Stimulated activated CD4-positive, alpha-beta T cell treated with anti-CD3 and anti-CD28 coated beads, Interleukin-1b, Interleukin-23, amount 100 ng/mL, for 48 hours (primary cell): ENCODE results near the gene CBL.
A peak's percentile ranks its signal among the peaks of the same experiment; 100 is the strongest.

Experiments
- DNase-seq: peaks from one replicate; pipeline ENCODE4 v3.0.0-alpha.2; 2020

Gene CBL

DNA sequence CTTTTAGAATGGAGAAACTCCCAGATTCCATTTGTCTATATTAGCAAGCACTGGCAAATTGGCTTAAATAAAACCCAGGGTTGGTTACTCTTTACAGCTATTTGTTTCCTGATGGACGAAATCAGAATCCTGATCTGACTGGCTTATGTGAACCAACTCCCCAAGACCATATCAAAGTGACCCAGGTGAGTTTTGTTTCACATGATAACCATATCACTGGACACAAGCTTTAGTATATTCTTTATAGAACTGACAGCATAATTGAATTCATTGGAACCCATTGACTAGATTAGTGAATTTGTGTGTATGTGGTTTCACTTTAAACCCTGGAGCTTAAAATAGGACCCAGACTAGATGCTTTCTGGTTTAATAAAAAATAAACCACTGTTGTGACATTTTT lies 71.5 kb downstream of the CBL start:
- no peak for DNase-seq

DNA sequence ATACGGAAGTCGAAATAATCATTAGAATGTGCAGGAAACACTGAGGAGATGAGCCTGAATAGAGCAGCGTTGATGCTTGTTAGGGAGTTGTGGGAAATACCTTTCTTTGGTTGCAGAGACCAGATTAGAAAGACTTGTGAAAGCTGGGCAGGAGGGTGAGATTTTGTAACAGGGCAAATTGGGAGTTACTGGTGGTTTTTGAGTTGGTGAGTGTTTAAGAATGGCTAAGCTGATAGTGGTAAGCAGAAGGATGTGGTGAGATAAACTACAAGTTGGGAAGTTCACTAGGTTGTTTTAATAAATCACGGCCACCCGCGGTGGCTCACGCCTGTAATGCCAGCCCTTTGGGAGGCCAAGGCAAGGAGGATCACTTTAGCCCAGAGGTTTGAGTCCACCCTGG lies 76.4 kb downstream of the CBL start:
- no peak for DNase-seq

DNA sequence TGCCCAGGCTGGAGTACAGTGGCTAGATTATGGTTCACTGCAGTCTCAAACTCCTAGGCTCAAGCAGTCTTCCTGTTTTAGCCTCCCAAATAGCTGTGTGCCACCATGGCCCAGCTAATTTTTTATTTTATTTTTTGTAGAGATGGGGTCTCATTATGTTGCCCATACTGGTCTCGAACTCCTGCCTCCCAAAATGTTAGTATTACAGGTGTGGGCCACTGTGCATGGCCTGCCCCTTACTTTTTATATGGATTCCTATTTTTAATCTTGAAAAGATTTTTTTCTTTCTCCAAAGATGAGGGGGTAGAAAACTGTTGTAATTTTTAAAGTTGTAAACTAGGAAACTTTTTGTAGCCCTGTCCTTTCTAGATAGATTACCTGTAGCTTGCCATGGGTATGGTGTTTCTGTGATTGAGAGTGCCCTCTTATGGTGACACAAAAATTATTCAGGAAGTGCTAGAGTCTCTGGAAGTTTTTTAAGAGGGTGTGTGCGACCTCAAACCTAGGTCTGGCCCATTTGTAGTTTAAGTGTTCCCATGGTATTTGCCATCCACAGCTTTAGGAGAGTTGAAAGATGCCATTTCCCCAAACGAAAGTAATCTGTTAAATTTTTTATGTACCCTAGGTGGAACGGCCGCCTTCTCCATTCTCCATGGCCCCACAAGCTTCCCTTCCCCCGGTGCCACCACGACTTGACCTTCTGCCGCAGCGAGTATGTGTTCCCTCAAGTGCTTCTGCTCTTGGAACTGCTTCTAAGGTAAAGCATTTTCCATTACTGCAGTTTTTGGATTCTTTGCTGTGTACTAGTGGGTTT lies 78.4 kb downstream of the CBL start:
- DNase-seq, result no peak

DNA sequence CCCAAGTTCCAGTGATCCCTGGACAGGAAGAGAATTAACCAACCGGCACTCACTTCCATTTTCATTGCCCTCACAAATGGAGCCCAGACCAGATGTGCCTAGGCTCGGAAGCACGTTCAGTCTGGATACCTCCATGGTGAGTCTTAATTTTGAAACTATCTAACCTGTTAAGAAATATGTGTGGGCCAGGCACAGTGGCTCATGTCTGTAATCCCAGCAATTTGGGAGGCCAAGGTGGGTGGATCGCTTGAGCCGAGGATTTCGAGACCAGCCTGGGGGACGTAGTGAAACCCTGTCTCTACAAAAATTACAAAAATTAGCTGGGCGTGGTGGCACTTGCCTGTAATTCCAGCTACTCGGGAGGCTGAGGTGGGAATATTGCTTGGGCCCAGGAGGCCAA lies 79.3 kb downstream of the CBL start:
- no peak for DNase-seq

DNA sequence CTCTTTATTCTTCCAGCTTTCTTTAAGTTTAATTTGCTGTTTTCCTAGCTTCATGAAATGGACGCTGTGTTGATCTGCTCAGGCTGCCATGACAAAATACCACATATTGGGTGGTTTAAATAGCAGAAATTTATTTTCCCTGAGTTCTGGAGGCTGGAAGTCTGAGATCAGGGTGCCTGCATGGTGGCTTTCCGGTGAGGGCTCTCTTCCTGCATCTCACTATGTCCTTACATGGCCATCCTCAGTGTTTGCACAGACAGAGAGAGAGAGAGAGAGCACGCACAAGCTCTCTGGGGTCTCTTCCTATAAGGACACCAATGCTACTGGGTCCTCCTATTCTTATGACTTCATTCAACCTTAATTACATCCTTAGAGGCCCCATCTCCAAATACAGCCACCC lies 82.1 kb downstream of the CBL start:
- DNase-seq, result no peak

DNA sequence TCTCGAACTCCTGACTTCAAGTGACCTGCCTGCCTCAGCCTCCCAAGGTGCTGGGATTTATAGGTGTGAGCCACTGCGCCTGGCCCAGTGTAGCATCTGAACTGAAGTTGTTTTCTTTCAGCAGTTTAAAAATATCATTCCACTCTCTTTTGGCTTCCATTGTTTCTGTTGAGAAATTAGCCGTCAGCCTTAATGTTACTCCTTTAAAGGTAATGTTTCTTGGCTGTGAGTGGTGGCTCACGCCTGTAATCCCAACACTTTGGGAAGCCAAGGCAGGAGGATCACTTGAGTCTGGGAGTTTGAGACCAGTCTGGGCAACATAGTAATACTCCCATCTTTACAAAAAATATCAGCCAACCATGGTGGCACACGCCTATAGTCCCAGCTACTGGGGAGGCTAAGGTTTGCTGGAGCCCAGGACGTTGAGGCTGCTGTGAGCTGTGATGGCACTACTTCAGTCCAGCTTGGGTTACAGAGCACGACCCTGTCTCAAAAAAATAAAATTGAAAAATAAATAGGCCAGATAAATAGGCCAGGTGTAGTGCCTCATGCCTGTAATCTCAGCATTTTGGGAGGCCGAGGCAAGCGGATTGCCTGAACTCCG lies 84.9 kb downstream of the CBL start:
- no peak for DNase-seq

DNA sequence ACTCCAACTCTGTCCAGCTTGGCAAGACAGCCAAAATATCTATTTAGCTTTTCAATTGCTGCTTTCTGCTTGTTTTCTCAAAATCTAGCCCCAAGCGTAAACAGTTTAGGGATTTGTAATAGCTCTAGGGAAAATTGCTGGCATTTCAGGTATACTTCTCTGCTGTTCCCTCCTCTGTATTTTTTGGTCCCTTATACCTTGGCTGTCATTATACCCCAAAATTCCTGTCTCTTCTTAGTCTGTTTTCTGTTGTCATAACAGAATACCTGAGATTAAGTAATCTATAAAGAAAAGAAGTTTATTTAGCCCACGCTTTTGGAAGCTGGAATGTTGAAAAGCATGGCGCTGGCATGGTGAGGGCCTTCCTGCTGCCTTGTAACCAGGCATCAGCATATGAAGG lies 87.3 kb downstream of the CBL start:
- no peak for DNase-seq

DNA sequence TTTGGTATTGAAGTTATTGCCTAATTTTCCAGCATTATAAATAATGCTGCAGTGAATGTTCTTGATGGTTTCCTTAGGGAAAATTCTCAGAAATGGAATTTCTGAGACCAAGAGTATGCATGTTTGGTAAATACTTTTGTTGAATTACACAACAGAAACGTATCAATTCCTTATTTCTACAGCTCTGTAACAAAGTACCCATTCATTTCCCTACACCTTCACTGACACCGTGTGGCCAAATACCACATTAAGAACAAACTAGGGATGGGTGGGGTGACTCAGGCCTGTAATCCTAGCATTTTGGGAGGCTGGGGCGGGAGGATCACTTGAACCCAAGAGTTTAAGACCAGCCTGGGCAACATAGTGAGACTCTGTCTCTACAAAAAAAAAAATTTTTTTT lies 89.0 kb downstream of the CBL start:
- DNase-seq, result no peak

DNA sequence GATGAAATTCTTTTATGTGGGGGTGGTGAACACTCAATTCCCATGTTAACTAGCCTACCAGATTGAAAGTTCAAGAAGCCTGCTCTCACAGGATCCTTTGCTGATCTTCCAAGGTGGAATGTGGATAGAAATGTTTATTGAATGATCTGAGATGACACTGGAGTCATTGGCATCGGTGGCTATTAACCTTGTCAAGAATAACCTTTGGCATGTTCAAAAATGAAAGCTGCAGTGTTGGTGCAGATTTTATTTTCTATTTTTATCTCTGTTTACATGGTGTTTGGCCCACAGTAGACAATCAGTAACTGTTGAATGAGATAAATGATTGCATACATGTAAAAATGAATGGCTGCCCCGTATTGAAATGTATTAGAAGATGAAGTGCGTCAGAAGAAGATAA lies 91.8 kb downstream of the CBL start:
- no peak for DNase-seq

DNA sequence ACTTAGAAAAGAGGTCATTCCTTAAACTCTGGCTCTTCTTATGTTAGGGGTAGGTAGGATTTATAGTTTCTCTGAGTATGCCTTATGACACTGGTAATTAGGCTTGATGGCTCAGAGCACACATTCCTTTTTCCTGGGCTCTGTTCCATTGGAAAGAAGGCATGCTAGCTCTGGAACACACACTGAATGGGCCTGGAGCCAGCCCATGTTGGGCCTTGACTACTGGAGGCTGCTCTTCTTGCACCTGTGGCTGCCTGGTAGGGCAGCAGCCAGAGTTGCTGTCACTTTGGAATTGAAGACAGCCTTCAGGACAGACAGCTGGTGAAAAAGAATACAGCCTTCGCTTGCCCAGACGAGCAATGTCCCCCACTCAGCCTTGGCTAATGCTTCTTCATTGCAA lies 92.6 kb downstream of the CBL start:
- no peak for DNase-seq

DNA sequence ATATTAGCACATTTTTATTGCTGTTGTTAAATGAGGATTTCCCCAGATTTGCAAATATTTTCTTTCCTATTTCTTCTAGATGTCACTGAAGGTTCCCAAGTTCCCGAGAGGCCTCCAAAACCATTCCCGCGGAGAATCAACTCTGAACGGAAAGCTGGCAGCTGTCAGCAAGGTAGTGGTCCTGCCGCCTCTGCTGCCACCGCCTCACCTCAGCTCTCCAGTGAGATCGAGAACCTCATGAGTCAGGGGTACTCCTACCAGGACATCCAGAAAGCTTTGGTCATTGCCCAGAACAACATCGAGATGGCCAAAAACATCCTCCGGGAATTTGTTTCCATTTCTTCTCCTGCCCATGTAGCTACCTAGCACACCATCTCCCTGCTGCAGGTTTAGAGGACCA lies 93.3 kb downstream of the CBL start:
- no peak for DNase-seq

DNA sequence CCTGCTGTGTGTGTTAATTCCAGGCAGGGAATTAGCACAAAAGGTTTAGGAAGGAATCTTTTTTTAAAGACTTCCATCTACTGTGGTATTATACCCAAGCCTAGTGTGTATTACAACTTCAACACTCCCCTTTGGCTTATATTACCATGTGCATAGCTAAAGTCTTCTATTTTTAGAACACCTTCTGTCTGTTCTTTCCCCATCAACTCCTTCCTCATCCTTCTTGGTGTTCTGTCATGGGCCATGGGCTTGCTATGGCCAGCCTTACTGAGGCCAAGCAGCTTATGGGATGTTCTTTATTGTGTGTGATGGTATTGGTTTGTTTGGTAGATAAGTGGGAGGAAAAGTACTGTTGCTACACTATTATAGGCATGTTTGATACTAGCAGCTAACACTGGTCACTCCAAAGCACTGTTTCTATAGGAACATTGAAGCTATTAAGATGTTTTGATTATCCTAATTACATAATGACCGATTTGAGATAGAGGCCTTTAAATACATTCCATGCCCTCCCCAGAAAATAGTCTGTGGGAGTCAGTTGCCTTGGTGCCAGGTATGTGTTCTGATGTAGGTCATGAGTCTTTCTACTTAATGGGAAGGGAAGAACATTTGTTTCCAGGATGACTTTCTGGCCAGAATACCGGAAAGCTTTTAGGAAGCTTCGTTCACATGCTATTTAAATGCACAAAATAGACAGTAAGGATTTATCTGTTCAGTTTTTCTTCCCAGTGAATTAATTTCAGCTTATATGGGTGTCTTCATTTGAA lies 94.2 kb downstream of the CBL start:
- no peak for DNase-seq

DNA sequence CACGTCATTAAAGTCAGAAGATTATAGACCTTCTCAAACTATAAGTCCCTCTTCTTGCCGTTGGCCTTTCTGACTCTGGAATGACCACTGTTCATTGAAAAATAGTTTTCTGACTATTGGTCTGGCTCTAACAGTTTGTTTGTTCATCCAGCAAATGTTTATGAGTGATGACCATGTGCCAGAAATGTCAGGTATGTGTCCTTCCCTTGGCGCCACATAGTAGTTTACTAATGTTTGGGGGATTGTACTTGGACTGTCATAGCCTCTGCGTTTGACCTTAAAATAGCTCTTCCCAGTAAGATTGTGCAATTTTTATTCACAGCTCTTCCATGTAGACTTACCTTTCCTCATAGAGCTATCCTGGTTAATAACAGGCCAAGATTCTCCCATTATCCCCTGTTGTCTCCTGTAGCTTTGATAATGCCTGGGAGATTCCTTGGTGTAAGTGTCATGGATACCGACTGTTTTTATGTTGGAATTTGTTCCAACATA lies 97.1 kb downstream of the CBL start:
- no peak for DNase-seq

DNA sequence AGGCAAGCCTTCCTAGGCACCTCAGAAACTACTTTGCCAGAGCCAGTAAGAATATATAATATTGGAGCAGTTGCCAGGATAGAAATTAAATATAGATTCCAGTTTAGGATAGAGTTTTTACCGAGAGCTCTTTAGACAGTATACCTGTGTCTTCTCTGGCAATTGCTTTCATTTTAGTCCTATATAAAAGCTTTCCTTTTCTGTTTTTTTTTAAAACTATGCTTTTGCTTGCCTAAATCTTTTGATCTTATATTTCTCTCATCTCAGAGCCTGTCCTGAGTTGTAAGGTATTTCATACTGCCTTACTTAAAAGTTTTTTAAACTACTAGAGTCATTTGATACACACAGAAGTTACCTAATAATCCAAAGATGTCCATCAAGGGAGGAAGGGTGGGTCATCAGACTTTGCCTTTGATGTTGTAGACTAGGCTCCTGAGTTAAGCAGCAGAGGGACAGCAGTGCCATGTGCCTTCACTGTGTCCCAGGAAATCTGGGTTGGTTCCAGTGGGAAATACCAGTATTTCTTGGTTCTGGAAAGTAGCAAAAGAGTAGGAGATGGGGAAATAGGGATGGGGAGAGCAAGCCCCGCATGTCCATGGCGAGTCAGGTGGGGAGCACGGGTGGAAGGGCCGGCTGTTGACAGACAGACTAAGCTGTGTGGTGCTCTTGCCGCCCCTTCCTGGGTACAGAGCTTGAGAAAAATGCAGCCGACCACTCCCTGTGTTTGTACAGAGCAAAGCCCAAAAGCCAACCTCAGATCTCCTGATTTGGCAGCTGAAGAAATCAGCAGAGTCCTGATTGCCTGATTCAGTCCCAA lies 99.6 kb downstream of the CBL start:
- no peak for DNase-seq

DNA sequence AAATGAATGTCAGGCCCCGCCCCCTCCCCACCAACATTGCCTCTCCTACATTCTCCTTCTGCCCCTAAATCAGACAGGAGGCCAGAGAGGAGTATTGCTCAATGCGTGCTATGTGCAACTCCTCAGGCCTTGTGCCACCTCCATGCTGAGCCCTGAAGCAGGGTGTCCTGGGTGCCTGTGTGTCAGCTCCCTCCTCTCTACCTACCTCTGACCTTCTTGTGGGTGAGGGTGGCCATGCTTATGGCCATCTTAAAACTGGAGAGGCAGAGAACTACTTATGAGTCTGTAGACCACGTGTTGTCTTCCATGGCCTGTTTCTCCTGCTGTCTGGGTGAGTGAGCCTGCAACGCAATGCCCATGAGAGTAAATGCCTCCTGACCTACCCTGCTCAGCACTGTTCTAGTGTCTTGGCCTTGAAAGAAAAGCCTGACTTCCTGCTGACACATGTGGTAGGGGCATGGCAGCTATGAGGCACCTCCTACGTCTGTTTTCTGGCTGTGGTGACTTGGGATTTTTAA lies 100.3 kb downstream of the CBL start:
- DNase-seq, result peak; percentile 49

DNA sequence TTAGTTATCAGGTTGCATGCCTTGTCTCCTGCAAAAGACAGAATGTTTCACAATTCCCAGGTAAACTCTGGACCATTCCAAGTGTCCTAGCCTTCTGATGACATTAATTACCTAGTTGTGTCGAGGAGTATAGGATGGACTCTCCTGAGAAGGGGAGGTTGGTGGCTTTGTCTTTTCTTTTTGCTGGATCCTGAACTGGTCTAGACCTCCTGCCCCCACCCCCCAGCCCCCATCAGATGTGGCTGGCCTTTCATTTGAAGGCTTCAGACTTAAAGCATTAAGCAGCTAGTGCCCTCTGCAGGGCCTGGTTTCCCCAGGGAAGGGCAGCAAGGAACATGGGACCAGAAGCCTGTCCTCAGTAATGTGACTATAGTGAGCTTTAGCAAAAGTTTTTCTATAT lies 101.1 kb downstream of the CBL start:
- DNase-seq, result no peak

DNA sequence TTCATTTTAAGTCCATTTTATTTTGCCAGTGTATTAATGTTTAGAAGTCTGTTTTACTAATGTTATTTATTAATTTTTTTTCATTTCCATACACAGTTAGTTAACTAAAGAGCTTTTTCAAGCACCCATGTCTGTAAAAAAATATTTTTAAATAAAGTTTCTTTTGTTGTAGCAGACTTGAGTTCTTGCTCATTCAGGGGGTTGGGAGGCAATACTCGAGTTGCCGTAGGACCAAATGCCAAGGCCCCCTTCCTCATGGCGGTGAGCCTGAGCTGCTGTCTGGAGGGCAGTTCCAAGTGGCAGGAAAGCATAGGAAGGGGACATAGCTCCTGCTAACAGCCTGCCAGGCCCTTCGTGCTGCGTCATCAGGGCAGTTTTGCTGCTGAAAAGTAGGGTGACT lies 101.8 kb downstream of the CBL start:
- DNase-seq, result no peak

DNA sequence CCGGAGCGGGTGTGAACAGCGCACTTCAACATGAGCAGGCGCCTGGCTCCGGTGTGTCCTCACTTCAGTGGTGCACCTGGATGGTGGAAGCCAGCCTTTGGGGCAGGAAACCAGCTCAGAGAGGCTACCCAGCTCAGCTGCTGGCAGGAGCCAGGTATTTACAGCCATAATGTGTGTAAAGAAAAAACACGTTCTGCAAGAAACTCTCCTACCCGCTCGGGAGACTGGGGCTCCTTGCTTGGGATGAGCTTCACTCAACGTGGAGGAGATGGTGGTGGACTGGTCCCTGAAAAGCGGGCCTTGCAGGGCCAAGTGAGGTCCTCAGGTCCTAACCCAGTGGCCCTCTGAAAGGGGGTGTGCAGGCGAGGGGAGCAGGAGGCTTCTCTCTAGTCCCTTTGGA lies 103.3 kb downstream of the CBL start:
- DNase-seq, result no peak

DNA sequence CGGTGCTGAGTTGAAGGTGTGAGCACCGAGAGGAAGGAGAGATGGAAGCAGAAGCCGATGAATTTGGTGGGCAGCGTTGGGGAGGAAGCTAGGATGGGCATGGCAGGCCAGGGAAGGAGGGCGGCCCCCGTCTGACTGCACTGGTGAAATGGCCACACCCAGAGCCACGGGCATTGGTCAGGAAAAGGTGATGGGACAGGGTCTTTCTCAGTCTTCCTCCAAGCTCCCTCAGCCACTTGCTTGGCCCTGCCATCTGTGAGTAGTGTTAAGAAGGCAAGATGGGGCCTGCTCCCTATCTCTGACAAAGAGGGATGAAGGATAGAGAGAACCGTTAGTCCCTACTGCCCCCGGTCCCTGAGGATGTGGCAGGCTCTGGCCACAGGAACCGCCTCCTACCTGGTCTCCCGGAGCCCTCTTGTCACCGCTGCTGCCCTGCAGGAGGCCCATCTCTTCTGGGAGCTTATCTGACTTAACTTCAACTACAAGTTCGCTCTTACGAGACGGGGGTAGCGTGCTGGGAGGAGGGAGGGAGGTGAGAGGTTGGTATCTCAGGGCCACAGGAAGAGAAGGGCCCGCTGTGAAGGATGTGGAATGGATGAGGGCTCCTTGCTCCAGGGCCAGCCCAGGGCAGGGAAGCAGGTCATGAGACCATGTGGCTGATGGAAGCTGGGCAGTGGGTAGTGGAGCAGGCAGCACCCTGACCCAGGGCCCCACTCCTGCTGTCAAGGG lies 104.0 kb downstream of the CBL start:
- no peak for DNase-seq

DNA sequence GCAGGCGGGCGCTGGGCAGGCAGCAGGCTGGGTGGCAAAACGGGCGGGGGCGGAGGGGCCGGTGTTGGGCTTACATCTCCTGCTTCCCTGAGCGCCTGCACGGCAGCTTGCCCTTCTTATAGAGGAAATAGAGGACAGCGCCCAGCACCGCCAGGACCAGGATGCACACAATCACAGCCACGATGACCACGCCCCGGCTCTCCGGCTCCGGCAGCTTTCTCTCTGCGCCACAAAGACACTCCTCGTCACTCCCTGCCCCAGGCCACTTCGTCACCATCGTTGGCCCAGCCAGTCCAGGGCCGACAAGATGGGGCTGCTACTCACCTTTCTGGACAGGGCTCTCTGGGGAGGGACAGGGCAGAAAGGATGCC lies 104.5 kb downstream of the CBL start:
- no peak for DNase-seq

DNA sequence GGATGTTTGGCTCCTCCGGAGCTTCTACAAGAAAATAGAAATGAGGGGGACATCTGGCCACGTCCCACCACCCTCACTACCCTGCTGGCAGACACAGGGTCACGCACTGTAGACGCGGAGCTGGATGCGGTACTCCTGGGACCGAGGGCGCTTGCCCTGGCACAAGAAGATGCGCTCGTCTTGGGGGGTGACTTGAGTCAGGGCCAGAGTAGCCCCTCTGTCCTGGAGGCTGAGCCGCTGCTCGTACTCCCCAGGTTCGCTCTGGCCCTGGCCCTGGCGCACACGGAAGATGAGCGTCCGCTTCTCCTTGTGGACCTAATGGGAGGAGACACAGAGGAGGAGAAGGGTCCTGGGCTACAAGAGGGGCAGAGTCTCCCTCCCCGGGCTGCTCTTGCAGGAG lies 108.6 kb downstream of the CBL start:
- no peak for DNase-seq
